Measurements from ENCODE around the gene AGXT. TPM values are rescaled to one million over a fixed set of nuclear protein-coding genes. Genes with fewer than 3 reads are reported as not detected.

AGXT gene
- not detected in 2 replicates for total RNA-seq

GRCh38 chr2:240868286-240869108 is at the start of gene AGXT:
Gene AGXT (plus strand): TSS chr2:240868824. CDS start chr2:240868866, 42 bp downstream.

GRCh38 chr2:240819858-240820606 is 48.6 kb upstream of the AGXT start, which contains the start of gene KIF1A:
Gene KIF1A (minus strand): TSS chr2:240820219. CDS start chr2:240797752, 22,467 bp downstream.

GRCh38 chr2:240895656-240896388 is 27.2 kb downstream of the AGXT start, which contains the start of gene MAB21L4:
Gene MAB21L4 (minus strand): TSS chr2:240896156. CDS start chr2:240895997, 159 bp downstream.

GRCh38 chr2:240906141-240906910 is 37.7 kb downstream of the AGXT start, which contains the start of gene CROCC2:
Gene CROCC2 (plus strand): TSS chr2:240906336. CDS start chr2:240906514, 178 bp downstream.

Other genes with a start within 250 kb of the AGXT start
- gene GPR35, start 243.3 kb upstream of the AGXT start, total RNA-seq: 0.22 and 0.39 TPM in 2 replicates
- gene AQP12B, start 185.9 kb upstream of the AGXT start, total RNA-seq: not detected in 2 replicates
- gene AQP12A, start 177.0 kb upstream of the AGXT start, total RNA-seq: not detected in 2 replicates
- gene KIF1A, start 48.6 kb upstream of the AGXT start, total RNA-seq: under 0.01 TPM in 1 of 2 replicates, not detected in the other
- not detected in 2 replicates for gene MAB21L4, start 27.3 kb downstream of the AGXT start, total RNA-seq
- not detected in 2 replicates for gene CROCC2, start 37.5 kb downstream of the AGXT start, total RNA-seq
- gene SNED1, start 129.8 kb downstream of the AGXT start, total RNA-seq: 0.11 and 0.39 TPM in 2 replicates
- 27.5 and 45.8 TPM in 2 replicates for gene MTERF4, start 233.5 kb downstream of the AGXT start, total RNA-seq